ENCODE measurements around the gene MRPS27. TPM values are rescaled to one million over a fixed set of nuclear protein-coding genes. Genes with fewer than 3 reads are reported as not detected.
A peak's percentile ranks its signal among the peaks of the same experiment; 100 is the strongest.

Gene MRPS27
- total and polyA plus RNA-seq, 9 of the 15 experiments (the other 6 are each of a cell fraction or from before 2014, with no cell fraction given): 73.6 to 144 (median 106) TPM

DNA sequence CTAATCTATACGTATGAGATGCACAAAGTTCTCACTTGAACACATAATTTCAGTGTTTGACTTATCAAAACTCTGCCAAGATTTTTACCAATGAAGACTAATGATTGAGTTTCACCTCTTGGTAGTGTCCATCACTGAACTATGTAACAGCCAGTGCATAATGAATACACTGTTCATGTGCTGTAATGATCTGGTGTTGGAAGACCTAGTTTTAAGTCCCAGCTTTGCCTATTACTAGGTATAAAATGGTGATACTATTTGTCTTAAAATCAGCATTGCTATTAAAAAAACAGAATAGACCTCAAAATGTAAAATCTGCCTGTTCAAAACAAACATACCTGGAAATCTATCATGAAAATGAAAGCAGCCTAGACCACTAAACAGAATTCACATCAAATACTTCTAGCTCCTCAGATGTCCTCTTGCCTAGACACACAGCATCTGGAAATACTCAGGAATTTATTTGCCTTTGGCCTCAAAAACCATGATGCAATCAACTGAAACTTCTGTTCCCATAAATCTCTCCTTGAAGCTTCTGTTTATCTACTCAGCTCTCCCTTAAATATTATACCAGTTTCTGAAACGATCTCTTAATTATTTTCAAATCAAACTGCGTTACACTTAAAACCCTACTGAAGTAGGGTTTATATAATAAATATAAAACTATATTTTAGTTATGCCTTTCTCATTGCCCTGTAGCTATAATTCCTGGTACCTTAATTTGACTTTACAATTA, 38.1 kb downstream of the MRPS27 start (continued):
- TF ChIP-seq CEBPG (CRISPR knock-in tag; IDR thresholded peaks at IDR 0.05): peak; percentile 96
- TF ChIP-seq CEBPG (tag; conservative IDR thresholded peaks at IDR 0.05 in 1 of 2, IDR thresholded peaks at IDR 0.05 in 1 of 2): peak; percentile 99 to 100
- TF ChIP-seq MYNN (IDR thresholded peaks at IDR 0.05): no peak
- TF ChIP-seq MYNN (CRISPR knock-in tag; IDR thresholded peaks at IDR 0.05): no peak
- no peak for TF ChIP-seq TCF7L2 (IDR thresholded peaks at IDR 0.05; ENCODE audit: low read depth, low read length)
- no peak for TF ChIP-seq CTCF (IDR thresholded peaks at IDR 0.05 in 2 of 3, conservative IDR thresholded peaks at IDR 0.05 in 1 of 3; ENCODE audit: insufficient read depth in 2 of 3, low read depth in 1 of 3, low read length in 3 of 3)
- TF ChIP-seq CHD4 (IDR thresholded peaks at IDR 0.05; ENCODE audit: insufficient read depth, insufficient replicate concordance, low read depth, low read length, poor library complexity, severe bottlenecking): no peak
- no peak for TF ChIP-seq HINFP (tag; conservative IDR thresholded peaks at IDR 0.05; ENCODE audit: low read depth)
- TF ChIP-seq CBX5 (IDR thresholded peaks at IDR 0.05; ENCODE audit: borderline replicate concordance, low read depth): no peak
- no peak for TF ChIP-seq MEF2A (IDR thresholded peaks at IDR 0.05; ENCODE audit: control insufficient read depth, low read depth, low read length)
- TF ChIP-seq ID3 (CRISPR knock-in tag; IDR thresholded peaks at IDR 0.05): no peak
- peak; percentile 53; the same call in 1 of the 2 replicates for TF ChIP-seq ID3 (tag; IDR thresholded peaks at IDR 0.05)
- TF ChIP-seq SNRNP70 (optimal IDR thresholded peaks at IDR 0.05; ENCODE audit: low read depth, low read length): no peak
- TF ChIP-seq STAT5A (IDR thresholded peaks at IDR 0.05; ENCODE audit: borderline replicate concordance, low read length): no peak; the same call in 1 of the 2 replicates
- no peak; the same call in 1 of the 2 replicates for TF ChIP-seq ZNF75A (CRISPR knock-in tag; IDR thresholded peaks at IDR 0.05)
- no peak for TF ChIP-seq FOXJ3 (CRISPR knock-in tag; IDR thresholded peaks at IDR 0.05)
- 0 out of 2 replicates have a peak, but pooled peaks have one; percentile 36 for TF ChIP-seq PTTG1 (tag; IDR thresholded peaks at IDR 0.05; ENCODE audit: low read depth)
- no peak for TF ChIP-seq ZNF124 (CRISPR knock-in tag; IDR thresholded peaks at IDR 0.05)
- TF ChIP-seq PRMT5 (CRISPR knock-in tag; IDR thresholded peaks at IDR 0.05): no peak
- no peak for TF ChIP-seq NELFE (IDR thresholded peaks at IDR 0.05; ENCODE audit: insufficient read depth, insufficient read length)
- TF ChIP-seq COPS2 (conservative IDR thresholded peaks at IDR 0.05): no peak
- TF ChIP-seq BRF1 (IDR thresholded peaks at IDR 0.05; ENCODE audit: borderline replicate concordance, extremely low read depth, insufficient read length): no peak
